GM20000 (cell line): ENCODE data around the gene SOX11.

Experiments used
- DNase-seq: peaks from one replicate; pipeline ENCODE4 v3.0.0; 2012; ENCODE audit warnings: low spot score
- CTCF ChIP-seq: IDR thresholded peaks from 2 replicates; pipeline ENCODE4 v1.5.1; 2012; ENCODE audit warnings: mild to moderate bottlenecking, control low read depth; ENCODE audit errors: extremely low read depth, missing control alignments

The SOX11 gene

GRCh38 chr2:5697562-5697961 lies 5.4 kb downstream of the SOX11 start:
- TF ChIP-seq CTCF = no peak
- DNase-seq = no peak

DNA sequence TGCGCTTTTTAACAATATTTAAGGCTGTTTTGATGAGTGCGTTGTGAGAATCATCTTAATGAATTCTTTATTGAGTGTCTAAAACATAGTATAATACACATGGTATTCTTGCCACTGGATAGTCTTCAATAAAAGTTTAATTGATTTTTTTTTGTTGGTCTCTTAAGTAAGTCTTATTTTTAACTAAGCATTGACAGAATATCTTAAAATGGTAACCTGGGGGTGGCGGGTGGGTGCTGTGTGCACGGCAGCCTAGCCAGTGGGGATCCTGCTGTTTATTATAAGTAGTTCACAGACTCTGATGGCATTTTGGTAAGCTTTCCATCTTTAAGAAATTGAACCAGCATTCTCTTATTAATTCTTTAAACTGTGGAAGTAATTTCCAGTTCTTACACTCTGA lies 6.0 kb downstream of the SOX11 start:
- no peak for TF ChIP-seq CTCF
- no peak for DNase-seq

DNA sequence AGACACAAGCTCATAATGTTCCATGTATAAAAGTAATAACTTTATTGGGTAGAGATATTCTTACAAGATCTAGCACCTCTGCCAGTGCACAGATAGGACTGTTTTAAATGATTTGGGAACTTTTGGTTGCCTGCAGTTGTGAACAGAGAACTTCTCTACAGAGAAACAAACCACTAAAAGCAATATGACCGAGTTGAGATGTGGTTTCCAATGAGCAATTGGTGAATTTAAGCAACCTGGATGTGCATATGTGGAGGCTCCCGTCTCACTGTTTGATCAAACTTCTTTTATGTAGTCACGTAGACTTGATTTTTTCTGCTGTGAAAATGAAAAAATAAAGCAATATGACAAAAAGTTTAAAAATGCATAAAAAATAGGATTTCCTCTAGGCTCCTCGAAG lies 7.8 kb downstream of the SOX11 start:
- DNase-seq = no peak

DNA sequence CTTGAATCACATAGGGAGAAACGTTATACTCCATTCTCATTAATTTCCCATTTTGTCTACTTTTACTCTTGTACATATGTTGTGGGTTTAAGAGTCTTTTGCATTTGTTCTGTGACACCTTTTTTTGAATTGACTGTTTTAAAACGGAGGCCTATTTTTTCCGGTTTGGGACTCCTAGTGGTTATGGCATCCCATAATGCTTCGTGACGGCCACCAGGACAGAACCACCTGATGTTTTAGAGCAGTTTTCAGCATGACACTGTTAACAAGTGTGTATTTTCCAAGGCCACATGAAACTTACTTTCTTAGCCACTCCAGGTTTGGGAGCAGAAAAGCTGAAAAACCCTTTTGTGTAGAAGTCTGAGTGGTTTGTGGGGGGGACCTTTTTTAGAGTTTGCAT lies 8.4 kb downstream of the SOX11 start:
- DNase-seq = no peak
- TF ChIP-seq CTCF = no peak

More for the DNA sequence above, 7.8 kb downstream of the SOX11 start:
- TF ChIP-seq CTCF = no peak

DNA sequence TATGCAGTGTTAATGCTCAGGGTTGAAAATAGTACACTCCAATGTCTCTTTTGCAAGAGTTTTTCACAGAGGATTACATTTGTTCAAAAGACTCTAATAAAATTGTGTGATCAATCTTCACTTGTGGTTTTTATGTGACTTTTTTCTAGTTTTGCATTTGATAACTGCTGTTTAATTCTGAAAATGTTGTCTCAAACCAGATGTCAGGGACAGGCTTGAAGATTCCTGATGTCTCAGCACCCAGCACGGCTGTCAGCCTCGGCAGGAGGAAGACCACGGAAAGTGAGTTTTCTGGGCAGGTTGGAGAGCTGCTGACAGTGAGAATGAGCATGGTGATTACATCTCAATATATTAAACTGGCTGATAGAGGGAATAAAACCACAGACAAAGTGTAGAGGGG lies 9.1 kb downstream of the SOX11 start:
- DNase-seq = no peak
- no peak for TF ChIP-seq CTCF

- no peak for DNase-seq
- no peak for TF ChIP-seq CTCF
These were observed 11.0 kb downstream of the SOX11 start for GRCh38 chr2:5703166-5703565.

DNA sequence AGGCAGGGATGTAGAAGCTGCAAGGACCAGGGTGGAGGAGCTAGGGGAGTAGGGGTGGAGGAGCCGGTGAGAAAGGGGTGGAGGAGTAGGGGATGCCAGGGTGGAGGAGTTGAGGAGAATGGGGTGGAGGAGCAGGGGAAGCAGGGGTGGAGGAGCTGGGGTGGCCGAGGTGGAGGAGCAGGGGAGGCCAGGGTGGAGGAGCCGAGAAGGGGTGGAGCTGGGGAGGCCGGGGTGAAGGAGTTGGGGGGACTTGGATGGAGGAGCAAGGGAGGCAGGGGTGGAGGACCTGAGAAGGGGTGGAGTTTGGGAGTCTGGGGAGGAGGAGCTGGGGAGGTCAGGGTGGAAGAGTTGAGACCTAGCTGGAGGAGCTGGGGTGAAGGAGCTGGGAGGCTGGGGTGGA lies 13.3 kb downstream of the SOX11 start:
- no peak for TF ChIP-seq CTCF
- DNase-seq = no peak
